ENCODE measurements around the gene C1orf21.

C1orf21 gene

GRCh38 chr1:184664661-184665060, 277.8 kb downstream of the C1orf21 start:
- no peak for DNase-seq

GRCh38 chr1:184665360-184665759, 278.5 kb downstream of the C1orf21 start:
- no peak for DNase-seq

GRCh38 chr1:184669391-184669790, 282.6 kb downstream of the C1orf21 start:
- no peak for DNase-seq

- DNase-seq = no peak
Measured at GRCh38 chr1:184672013-184672726, 285.3 kb downstream of the C1orf21 start.

- DNase-seq = no peak
Measured at GRCh38 chr1:184673305-184673704, 286.5 kb downstream of the C1orf21 start.

GRCh38 chr1:184677344-184677743, 290.5 kb downstream of the C1orf21 start:
- no peak for DNase-seq

Data from fibroblast of skin of abdomen (primary cell).